Astrocyte of the cerebellum (primary cell): Measurements from ENCODE around the gene PCDH1.

Source experiments
- DNase-seq: peaks from one replicate; pipeline ENCODE4 v3.0.0-alpha.2; 2011; ENCODE audit warnings: low read depth
- H3K4me3 ChIP-seq: 2 replicates; pipeline ENCODE4 v1.5.1; 2011; ENCODE audit warnings: mild to moderate bottlenecking, low read depth, low read length, moderate library complexity
- CTCF ChIP-seq: IDR thresholded peaks from 2 replicates; pipeline ENCODE4 v1.5.1; 2012; ENCODE audit warnings: low read length, low read depth, moderate library complexity, mild to moderate bottlenecking; ENCODE audit errors: missing control alignments
- in situ Hi-C: cut with HindIII; loops from 2 replicates; pipeline ENCODE4 v1.10.0; 2017; ENCODE audit warnings: low sequenced_read_pairs

Gene PCDH1

DNA sequence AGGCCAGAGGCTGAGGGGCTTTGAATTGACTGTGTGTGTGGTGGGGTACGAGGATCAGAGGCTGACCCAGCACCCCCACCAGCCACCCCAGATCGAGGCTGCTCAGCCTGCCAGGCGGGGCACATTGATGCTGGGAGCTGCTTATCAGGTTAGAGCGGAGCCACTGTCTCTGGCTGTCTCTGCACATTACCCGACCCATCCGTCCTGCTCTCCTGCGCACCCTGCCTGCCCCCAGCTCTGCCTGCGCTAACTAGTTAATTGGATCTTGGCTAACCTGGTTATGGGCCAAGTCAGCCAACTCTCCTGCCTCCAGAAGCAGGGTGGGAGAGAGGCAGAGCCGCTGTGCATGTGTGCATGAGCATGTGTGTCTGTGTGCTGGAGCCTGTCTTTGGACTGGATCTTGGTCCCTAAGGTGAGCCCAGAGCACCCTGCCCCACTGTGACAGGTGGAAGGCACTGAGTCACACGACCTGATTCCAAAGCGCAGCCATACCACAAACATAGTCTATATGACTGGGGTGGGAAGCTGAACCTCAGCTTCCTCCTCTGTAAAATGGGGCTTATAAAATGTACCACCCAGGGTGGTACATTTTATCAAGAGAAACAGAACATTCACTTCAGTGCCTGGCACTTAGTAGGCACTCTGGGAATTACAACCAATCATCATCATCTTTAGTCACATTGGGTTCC is 39.7 kb downstream of the PCDH1 start:
- H3K4me3 ChIP-seq: no peak overlapping the region
- in situ Hi-C loops: no loop called here
- no peak for TF ChIP-seq CTCF
- no peak for DNase-seq

DNA sequence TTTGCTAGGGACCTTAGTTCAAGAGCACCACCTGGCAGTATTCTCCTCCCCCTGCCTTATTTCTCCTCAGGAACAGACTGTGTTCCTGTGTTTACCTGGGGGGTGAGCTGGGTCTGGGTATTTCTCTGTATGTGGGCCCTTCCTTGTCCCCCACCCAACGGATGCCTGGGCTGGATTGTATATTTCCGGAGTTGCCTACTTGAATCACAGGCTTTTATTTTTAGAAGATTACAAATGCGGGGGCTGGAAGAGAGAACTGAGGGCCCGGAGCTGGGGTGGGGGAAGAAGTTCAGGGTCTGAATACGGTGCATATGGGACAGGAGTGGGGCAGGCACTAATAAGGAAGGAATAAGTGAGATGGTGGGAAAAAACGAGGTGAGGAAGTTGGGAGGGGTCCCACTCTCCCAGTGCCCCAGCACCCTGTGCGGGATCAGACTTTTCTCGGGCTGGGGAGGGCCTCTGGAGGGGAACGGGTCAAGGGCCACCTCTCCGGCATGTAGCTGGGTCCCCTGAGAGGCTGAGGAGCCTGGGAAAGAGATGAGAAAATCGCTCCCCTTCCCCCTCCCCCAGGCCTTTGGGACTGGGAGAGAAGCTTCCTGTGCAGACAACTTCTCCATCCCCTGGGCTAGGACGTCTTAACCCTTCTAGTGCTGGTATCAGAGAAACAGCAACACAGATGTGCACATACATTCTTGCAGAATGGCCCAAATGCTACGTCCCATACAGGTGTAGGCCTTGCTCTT is 42.1 kb downstream of the PCDH1 start:
- no peak overlapping the region for H3K4me3 ChIP-seq
- in situ Hi-C loops: no loop called here
- TF ChIP-seq CTCF: no peak
- no peak for DNase-seq

DNA sequence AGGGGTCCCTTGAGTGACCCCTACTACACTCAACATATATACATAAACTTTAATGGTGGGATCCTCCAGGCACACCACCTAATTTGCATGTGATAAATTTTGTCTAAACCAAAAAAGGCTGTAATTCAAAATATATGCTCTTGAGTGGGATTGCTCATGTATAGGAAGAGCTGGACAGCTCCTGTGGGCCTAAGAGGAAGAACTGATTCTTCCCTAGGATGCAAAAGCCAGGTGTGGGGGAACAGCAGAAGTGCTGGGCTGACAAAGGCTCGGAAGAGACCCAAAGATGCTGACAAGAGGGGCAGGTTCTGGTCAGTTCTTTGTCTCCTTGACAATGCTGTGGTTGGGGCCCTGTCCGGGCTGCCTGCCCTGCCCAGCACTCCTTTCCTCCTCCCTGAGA is 43.9 kb downstream of the PCDH1 start:
- in situ Hi-C loops: no loop called here
- DNase-seq: no peak
- TF ChIP-seq CTCF: no peak
- H3K4me3 ChIP-seq: no peak overlapping the region

DNA sequence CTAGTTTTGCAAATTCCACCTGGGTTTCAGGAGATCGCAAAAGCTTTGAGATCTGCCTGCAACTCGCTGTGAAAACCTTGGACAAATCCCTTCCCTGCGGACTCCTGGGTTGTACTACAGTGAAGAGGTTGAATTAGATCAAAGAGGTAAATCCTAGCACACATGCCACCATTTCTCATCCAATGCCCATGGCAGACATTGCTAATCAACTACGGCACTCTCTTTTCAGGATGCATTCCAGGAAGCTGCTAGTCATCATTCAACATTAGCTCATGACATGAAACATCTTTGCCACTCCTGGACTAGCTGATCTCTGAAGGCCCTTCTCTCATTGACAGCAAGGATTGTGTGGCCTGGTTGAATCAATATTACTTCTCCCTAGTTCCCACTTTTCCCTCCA is 46.1 kb downstream of the PCDH1 start:
- no peak overlapping the region for H3K4me3 ChIP-seq
- in situ Hi-C loops: no loop called here
- TF ChIP-seq CTCF: no peak
- DNase-seq: no peak

- no peak for DNase-seq
- in situ Hi-C loops: no loop called here
- TF ChIP-seq CTCF: no peak
- H3K4me3 ChIP-seq: no peak overlapping the region
Observed at GRCh38 chr5:141828162-141828561, 50.0 kb downstream of the PCDH1 start.

GRCh38 chr5:141826674-141827073 is 51.5 kb downstream of the PCDH1 start:
- in situ Hi-C loops: no loop called here
- no peak for DNase-seq
- no peak for TF ChIP-seq CTCF
- H3K4me3 ChIP-seq: no peak overlapping the region
